ENCODE results near the gene IL7R. TPM values are rescaled to one million over a fixed set of nuclear protein-coding genes. Genes with fewer than 3 reads are reported as not detected.
"Not testable (repeated sequence)": the region's sequence is repeated elsewhere in the genome, so short reads cannot be mapped to it uniquely, and the experiment has no call there.

IL7R gene
- total RNA-seq, 1 donor from 2014 or later = 60.9 TPM

DNA sequence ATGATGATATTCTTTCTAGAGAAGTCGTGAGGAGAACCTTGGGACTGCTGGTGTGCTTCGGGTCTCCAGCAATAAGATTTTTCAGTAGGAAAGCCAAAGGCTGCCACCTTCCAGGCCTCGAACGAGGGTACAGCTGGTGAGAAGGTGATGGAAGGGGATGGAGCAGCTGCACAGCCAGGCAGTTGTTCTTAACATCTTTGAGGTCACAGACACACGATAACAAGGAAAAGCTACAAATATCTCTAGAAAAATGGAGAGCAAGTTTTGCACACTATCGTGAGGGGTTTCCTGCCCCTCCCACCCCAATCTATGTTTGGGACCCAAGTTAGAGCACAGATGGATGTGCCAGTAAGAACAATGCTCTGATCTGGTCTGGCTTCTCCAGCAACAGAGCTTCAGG lies 6.8 kb upstream of the IL7R start:
- H3K4me3 Mint-ChIP-seq (ENCODE audit: low read depth) = no peak overlapping the region
- intact Hi-C loops (cut with micrococcal nuclease) = no loop called here
- H3K27ac Mint-ChIP-seq = no peak overlapping the region
- H3K9me3 Mint-ChIP-seq = peaks cover 39% of the 10 kb centered on the region
- peaks cover 57% of the 10 kb centered on the region for H3K36me3 Mint-ChIP-seq (ENCODE audit: low read depth)
- peaks cover 42% of the 10 kb centered on the region for H3K4me1 Mint-ChIP-seq (ENCODE audit: low read depth)
- no peaks in the 10 kb centered on the region for H3K27me3 Mint-ChIP-seq (ENCODE audit: low read depth)
- no peak for DNase-seq (ENCODE audit: low spot score)

DNA sequence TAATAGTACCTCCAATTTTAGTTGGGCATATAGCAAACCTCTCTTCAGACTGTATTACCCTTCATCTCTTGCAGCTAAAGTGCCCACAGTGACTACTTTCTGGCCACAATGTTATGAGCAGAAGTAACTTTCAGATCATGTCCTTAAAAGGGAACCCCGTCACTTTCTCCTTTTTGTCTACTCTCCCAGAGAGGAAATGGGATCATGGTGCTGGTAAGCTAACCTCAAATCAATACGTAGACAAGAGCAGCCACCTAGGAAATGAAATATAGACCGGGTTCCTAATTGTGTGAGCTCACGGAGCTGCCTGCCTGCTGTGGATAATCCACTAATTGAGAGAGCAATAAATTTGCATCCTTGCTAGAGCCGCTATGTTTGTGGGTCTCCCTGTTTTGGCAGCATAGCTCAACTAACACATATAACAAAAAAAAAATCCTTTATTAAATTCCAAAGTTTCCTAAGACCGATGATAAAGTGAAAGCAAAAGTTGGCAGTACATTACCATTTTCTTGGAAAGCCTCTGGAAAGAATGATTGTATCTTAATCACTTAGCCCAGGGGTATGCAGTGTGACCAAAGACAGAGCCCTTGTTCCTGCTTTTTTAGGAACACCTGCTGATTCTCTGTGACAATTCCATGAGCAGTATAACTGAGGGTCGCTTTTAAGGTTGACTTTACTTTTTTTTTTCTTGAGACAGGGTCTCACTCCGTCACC lies 5.6 kb upstream of the IL7R start:
- H3K4me1 Mint-ChIP-seq (ENCODE audit: low read depth) = peaks cover 54% of the 10 kb centered on the region
- DNase-seq (ENCODE audit: low spot score) = no peak
- H3K36me3 Mint-ChIP-seq (ENCODE audit: low read depth) = peaks cover 55% of the 10 kb centered on the region
- intact Hi-C loops (cut with micrococcal nuclease) = no loop called here
- peak overlapping the region; percentile 96 for H3K27ac Mint-ChIP-seq
- H3K4me3 Mint-ChIP-seq (ENCODE audit: low read depth) = no peak overlapping the region
- H3K27me3 Mint-ChIP-seq (ENCODE audit: low read depth) = no peaks in the 10 kb centered on the region
- peaks cover 26% of the 10 kb centered on the region for H3K9me3 Mint-ChIP-seq

DNA sequence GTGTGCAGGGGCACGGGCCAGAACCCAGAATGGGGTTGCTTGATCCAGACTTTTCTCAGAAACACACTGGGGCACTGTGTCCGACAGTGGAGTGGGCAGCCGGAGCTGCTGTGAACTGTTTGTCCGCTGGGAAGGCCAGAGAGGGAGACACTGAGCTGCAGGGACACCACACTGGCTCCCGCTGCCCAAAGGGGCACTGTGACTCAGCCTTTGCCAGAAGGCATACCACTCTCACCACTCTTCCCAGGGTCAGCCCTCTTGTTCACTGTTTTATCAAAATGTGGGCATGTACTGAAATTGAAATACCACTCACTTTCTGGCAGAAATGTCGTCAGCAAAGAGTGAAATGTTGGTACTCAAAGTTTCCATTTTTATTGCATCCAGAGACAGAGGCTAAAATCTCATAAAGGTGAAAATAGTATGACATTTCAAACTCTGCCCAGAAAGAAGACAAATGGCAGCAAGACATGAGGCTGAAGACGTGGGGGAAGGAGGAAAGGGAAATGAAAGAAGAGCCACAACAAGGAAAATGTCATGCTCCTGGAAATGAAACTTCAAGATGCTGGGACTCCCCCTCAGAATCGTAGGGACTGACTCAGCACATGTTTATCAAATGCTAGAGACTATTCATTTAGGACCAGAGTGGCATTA lies 4.5 kb upstream of the IL7R start:
- DNase-seq (ENCODE audit: low spot score) = no peak
- Mint-ChIP-seq H3K27me3 (ENCODE audit: low read depth) (no peaks in the 10 kb centered on the region), H3K36me3 (ENCODE audit: low read depth) (peaks cover 47% of the 10 kb centered on the region), H3K4me1 (ENCODE audit: low read depth) (peaks cover 61% of the 10 kb centered on the region), H3K9me3 (peaks cover 15% of the 10 kb centered on the region), H3K27ac (peak overlapping the region; percentile 96), H3K4me3 (ENCODE audit: low read depth) (peak overlapping the region; percentile 85)
- intact Hi-C loops (cut with micrococcal nuclease) = loop anchor here (1.0 to 2.0 kb wide), 7 partner anchors 16 to 201 kb away; no protein-coding TSS in a partner anchor

DNA sequence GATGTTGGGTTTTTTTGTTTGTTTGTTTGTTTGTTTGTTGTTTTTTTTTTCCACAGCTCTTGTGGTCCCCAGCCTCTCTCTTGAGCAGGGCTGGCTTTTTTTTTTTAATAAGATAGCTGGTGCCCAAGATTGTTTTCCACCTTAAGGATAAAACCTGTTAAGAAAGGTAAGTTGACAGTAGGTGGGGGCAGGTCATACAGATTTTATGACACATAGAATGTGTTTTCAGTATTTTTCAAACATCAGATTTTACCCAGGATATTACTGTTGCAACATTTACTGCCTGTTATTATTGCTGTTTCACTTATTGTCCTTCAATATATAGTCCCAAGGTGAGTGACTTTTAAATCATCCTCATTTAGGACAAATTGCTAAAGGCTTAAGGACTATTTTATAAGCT lies 3.9 kb upstream of the IL7R start:
- DNase-seq (ENCODE audit: low spot score) = no peak
- peaks cover 10% of the 10 kb centered on the region for H3K9me3 Mint-ChIP-seq
- intact Hi-C loops (cut with micrococcal nuclease) = loop anchor here (1.0 to 2.0 kb wide), 7 partner anchors 16 to 202 kb away; no protein-coding TSS in a partner anchor
- peak overlapping the region; percentile 85 for H3K4me3 Mint-ChIP-seq (ENCODE audit: low read depth)
- peaks cover 44% of the 10 kb centered on the region for H3K36me3 Mint-ChIP-seq (ENCODE audit: low read depth)
- H3K27me3 Mint-ChIP-seq (ENCODE audit: low read depth) = no peaks in the 10 kb centered on the region
- peak overlapping the region; percentile 96 for H3K27ac Mint-ChIP-seq
- H3K4me1 Mint-ChIP-seq (ENCODE audit: low read depth) = peaks cover 66% of the 10 kb centered on the region

DNA sequence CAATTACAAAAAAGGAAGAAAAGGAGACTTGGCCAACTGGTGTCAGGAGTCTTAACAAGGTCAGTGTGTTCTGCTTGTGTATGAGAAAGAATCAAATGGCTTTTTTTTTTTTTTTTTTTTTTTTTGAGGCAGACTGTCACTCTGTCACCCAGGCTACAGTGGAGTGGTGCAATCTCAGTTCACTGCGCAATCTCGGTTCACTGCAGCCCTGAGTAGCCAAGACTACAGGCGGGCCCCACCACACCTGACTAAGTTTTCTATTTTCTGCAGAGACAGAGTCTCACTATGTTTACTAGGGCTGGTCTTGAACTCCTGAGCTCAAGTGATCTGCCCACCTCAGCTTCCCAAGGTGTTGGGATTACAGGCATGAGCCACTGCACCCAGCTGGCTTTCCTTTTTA lies 3.1 kb upstream of the IL7R start:
- intact Hi-C loops (cut with micrococcal nuclease) = loop anchor here (2.0 kb wide), 1 partner anchor 203 kb away; no protein-coding TSS in a partner anchor
- Mint-ChIP-seq H3K4me3 (ENCODE audit: low read depth) (peak overlapping the region; percentile 85), H3K27ac (peak overlapping the region; percentile 96), H3K4me1 (ENCODE audit: low read depth) (peaks cover 67% of the 10 kb centered on the region), H3K9me3 (peaks cover 3% of the 10 kb centered on the region), H3K27me3 (ENCODE audit: low read depth) (no peaks in the 10 kb centered on the region), H3K36me3 (ENCODE audit: low read depth) (peaks cover 41% of the 10 kb centered on the region)
- peak; percentile 46 for DNase-seq (ENCODE audit: low spot score)

DNA sequence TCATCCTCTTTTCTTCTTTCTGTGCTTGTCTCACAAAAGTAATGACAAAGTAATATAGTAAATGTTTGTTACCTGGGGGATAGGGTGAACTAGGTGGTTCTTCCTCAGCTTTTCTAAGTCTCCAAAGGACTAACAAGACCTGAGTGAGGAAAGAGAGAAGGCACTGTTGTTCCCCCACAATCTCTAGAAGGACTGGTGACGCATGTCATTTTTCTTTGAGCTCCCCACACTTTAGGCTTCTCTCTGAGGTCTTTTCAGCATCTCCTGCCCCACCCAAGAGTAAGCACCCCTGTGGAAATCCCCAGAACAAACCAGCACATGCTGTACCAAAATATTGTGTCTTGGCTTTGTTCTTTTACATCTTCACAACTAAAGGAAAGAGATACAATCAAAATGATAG lies 2.4 kb upstream of the IL7R start:
- peaks cover under 1% of the 10 kb centered on the region for H3K9me3 Mint-ChIP-seq
- intact Hi-C loops (cut with micrococcal nuclease) = no loop called here

DNA sequence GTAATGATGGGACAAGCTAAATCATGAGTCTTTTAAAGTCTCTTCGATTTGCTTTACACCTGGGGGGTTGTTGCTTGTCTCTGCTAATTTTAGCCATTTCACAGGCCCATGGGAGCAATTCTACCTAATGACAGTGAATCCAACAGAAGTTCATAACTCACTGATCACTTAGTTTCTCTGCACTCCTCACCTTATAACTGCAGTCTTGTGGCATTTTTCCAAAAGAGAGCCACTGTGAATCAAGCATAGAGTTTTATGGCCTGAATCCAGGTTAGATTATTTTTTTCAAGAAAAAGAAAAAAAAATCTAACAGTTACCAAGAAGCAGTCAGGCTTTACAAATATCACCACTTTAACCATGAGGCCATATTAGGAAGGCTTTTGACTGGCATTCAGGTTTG lies 1.5 kb upstream of the IL7R start:
- peak overlapping the region; percentile 96 for H3K27ac Mint-ChIP-seq
- peaks cover 80% of the 10 kb centered on the region for H3K4me1 Mint-ChIP-seq (ENCODE audit: low read depth)
- no peak for DNase-seq (ENCODE audit: low spot score)
- H3K9me3 Mint-ChIP-seq = no peaks in the 10 kb centered on the region
- peaks cover 56% of the 10 kb centered on the region for H3K36me3 Mint-ChIP-seq (ENCODE audit: low read depth)
- intact Hi-C loops (cut with micrococcal nuclease) = no loop called here
- no peaks in the 10 kb centered on the region for H3K27me3 Mint-ChIP-seq (ENCODE audit: low read depth)
- peak overlapping the region; percentile 85 for H3K4me3 Mint-ChIP-seq (ENCODE audit: low read depth)

More for the DNA sequence above, 2.4 kb upstream of the IL7R start:
- H3K4me1 Mint-ChIP-seq (ENCODE audit: low read depth) = peaks cover 73% of the 10 kb centered on the region
- DNase-seq (ENCODE audit: low spot score) = peak; percentile 74
- H3K27ac Mint-ChIP-seq = peak overlapping the region; percentile 96
- H3K36me3 Mint-ChIP-seq (ENCODE audit: low read depth) = peaks cover 47% of the 10 kb centered on the region
- no peaks in the 10 kb centered on the region for H3K27me3 Mint-ChIP-seq (ENCODE audit: low read depth)
- H3K4me3 Mint-ChIP-seq (ENCODE audit: low read depth) = peak overlapping the region; percentile 85

DNA sequence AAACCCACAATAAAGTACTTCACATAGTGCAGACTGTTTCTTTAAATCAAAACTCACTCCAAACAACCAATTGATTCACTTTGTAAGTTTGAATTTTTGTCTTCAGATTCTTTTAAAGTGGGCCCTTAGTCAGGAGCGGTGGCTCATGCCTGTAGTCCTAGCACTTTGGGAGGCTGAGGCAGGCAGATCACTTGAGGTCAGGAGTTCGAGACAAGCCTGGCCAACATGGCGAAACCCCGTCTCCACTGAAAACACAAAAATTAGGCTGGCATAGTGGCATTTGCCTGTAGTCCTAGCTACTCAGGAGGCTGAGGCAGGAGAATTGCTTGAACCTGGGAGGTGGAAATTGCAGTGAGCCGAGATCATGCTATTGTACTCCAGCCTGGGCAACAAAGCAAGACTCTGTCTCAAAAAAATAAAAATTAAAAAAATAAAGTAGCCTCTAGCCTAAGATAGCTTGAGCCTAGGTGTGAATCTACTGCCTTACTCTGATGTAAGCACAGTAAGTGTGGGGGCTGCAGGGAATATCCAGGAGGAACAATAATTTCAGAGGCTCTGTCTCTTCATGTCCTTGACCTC lies 416 bp upstream of the IL7R start:
- H3K27me3 Mint-ChIP-seq (ENCODE audit: low read depth); H3K9me3 Mint-ChIP-seq; DNase-seq (ENCODE audit: low spot score): not testable (repeated sequence)
- peaks cover 67% of the 10 kb centered on the region for H3K36me3 Mint-ChIP-seq (ENCODE audit: low read depth)
- H3K27ac Mint-ChIP-seq = peak overlapping the region; percentile 84
- H3K4me3 Mint-ChIP-seq (ENCODE audit: low read depth) = peak overlapping the region; percentile 80
- intact Hi-C loops (cut with micrococcal nuclease) = loop anchor here (1.0 to 2.0 kb wide), 5 partner anchors 63 to 183 kb away; no protein-coding TSS in a partner anchor
- H3K4me1 Mint-ChIP-seq (ENCODE audit: low read depth) = peaks cover 80% of the 10 kb centered on the region

DNA sequence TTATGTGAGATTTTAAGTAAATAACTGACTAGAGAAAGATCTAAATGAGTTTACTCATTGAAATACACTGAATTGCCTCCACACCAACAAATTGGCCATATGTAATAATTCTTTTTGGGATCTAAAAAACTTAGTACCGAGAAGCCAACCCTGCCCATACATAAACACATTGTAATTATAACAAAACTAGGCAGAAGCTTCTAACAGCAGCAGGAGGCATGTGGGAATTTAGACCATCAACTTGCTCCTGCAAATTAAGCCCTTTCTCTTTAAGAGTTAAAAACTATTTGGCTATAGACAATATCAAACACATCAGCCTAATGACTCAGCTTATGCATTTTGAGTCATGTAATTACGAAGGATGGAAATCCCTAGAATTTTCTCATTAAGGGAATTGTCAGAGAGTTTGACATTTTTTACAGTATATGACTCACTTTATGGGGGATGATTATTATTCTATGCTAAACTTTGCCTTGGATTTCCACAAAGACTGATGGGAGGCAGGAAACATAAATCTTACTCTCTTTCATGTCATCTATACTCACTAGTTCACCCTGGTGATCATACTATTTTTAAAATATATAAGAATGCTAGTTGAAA lies 1.0 kb downstream of the IL7R start:
- Mint-ChIP-seq H3K4me1 (ENCODE audit: low read depth) (peaks cover 79% of the 10 kb centered on the region), H3K36me3 (ENCODE audit: low read depth) (peaks cover 76% of the 10 kb centered on the region), H3K27me3 (ENCODE audit: low read depth) (no peaks in the 10 kb centered on the region), H3K9me3 (peaks cover under 1% of the 10 kb centered on the region), H3K4me3 (ENCODE audit: low read depth) (peak overlapping the region; percentile 80), H3K27ac (peak overlapping the region; percentile 84)
- DNase-seq (ENCODE audit: low spot score) = no peak
- intact Hi-C loops (cut with micrococcal nuclease) = loop anchor here (1.0 to 2.0 kb wide), 11 partner anchors 21 to 240 kb away; partner anchors contain the start of gene SPEF2

DNA sequence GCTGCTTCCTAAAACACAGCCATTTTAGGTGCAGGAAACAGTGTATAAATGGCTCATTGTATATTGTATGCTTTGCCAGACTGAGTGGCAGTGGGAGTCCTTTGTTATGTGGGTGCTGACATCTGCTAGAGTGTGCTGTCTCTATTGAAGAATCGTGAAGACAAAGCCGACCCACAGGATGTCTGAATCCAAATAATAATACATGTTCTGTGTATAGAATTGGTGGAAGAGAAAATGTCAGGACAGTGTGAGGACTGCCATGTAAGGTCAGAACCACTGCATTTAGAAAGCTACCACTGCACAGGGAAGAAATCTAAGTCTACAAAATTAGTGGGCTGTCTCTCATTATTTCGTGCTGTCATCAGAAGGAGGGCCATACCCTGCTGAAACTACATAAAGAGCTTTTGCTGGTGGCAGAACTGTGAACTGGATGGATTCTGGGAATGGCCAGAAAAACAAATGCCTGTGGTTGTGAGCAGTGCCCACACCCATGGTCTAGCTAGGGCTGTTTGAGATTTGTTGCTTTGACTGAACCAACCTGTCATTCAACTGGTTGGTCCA lies 2.5 kb downstream of the IL7R start:
- intact Hi-C loops (cut with micrococcal nuclease) = loop anchor here (2.0 kb wide), 1 partner anchor 26 kb away; no protein-coding TSS in a partner anchor
- Mint-ChIP-seq H3K27me3 (ENCODE audit: low read depth) (no peaks in the 10 kb centered on the region), H3K36me3 (ENCODE audit: low read depth) (peaks cover 78% of the 10 kb centered on the region), H3K4me1 (ENCODE audit: low read depth) (peaks cover 80% of the 10 kb centered on the region), H3K4me3 (ENCODE audit: low read depth) (peak overlapping the region; percentile 84), H3K27ac (peak overlapping the region; percentile 78), H3K9me3 (peaks cover 9% of the 10 kb centered on the region)
- DNase-seq (ENCODE audit: low spot score) = no peak

DNA sequence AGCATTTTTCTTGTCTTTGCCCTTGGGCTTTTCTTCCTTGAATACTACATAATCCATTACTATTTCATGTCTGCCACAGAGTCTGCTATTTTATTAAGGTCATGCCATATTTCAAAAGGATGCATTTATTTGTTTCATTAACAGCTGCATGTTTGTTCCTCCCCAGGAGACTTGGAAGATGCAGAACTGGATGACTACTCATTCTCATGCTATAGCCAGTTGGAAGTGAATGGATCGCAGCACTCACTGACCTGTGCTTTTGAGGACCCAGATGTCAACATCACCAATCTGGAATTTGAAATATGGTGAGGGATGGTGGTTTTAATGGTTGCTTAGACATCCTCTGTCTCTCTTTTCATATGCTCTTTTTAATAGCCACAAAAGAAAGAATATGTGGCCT lies 4.0 kb downstream of the IL7R start:
- intact Hi-C loops (cut with micrococcal nuclease) = no loop called here
- Mint-ChIP-seq H3K27me3 (ENCODE audit: low read depth) (no peaks in the 10 kb centered on the region), H3K4me1 (ENCODE audit: low read depth) (peaks cover 70% of the 10 kb centered on the region), H3K36me3 (ENCODE audit: low read depth) (peaks cover 81% of the 10 kb centered on the region), H3K4me3 (ENCODE audit: low read depth) (peak overlapping the region; percentile 84), H3K9me3 (peaks cover 22% of the 10 kb centered on the region), H3K27ac (peak overlapping the region; percentile 78)
- no peak for DNase-seq (ENCODE audit: low spot score)

DNA sequence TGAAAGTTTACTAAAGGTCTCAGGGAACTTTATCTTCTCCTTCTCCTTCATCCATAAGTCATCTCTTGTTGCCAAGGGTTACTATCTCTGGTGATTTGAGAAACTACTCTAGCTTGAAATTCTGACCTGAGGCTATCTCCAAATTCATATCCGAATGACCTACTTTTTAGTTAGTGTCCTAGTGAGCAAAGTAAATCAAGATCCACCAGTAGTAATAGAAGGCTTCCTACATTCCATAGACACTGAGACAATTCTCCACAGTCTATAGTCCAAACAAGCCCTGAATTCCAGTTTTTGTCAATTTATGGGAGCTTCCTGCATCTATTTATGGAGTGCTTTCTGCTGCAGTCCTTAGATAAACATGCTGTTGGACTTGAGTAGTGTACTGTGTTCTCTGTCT lies 5.0 kb downstream of the IL7R start:
- Mint-ChIP-seq H3K27me3 (ENCODE audit: low read depth) (no peaks in the 10 kb centered on the region), H3K4me3 (ENCODE audit: low read depth) (peak overlapping the region; percentile 84), H3K27ac (peak overlapping the region; percentile 78), H3K36me3 (ENCODE audit: low read depth) (peaks cover 84% of the 10 kb centered on the region), H3K4me1 (ENCODE audit: low read depth) (peaks cover 68% of the 10 kb centered on the region), H3K9me3 (peaks cover 22% of the 10 kb centered on the region)
- intact Hi-C loops (cut with micrococcal nuclease) = no loop called here
- DNase-seq (ENCODE audit: low spot score) = no peak
